ENCODE data around the gene NFYA. TPM values are rescaled to one million over a fixed set of nuclear protein-coding genes. Genes with fewer than 3 reads are reported as not detected.
A peak's percentile ranks its signal among the peaks of the same experiment; 100 is the strongest.

Gene NFYA
- total RNA-seq, 4 donors from 2014 or later, result 11.2 to 32.7 (median 16.0) TPM

GRCh38 chr6:41064841-41065240 lies 7.9 kb upstream of the NFYA start:
- Histone ChIP-seq H3K27me3 (no peaks in the 10 kb centered on the region), H3K4me1 (peaks cover 0 to 7% (median 0%) of the 10 kb centered on the region in 4 donors), H3K27ac (no peak overlapping the region), H3K36me3 (peaks cover 0 to 75% (median 0%) of the 10 kb centered on the region in 3 donors), H3K4me3 (no peak overlapping the region), H3K9me3 (no peaks in the 10 kb centered on the region)
- DNase-seq (ENCODE audit: low spot score in 2 of 2), result no peak
- no peak for TF ChIP-seq CTCF (IDR thresholded peaks at IDR 0.05)
- no peak for TF ChIP-seq EP300 (IDR thresholded peaks at IDR 0.05)
- TF ChIP-seq POLR2A (IDR thresholded peaks at IDR 0.05), result no peak
- WGBS, 2 donors, result 80 to 87% methylated on average over 5 of the region's 5 CpGs

GRCh38 chr6:41065550-41066026 lies 7.2 kb upstream of the NFYA start:
- no peaks in the 10 kb centered on the region for H3K9me3 ChIP-seq
- H3K4me3 ChIP-seq, result no peak overlapping the region
- TF ChIP-seq POLR2A (IDR thresholded peaks at IDR 0.05) (no peak), CTCF (IDR thresholded peaks at IDR 0.05) (no peak), EP300 (IDR thresholded peaks at IDR 0.05) (no peak)
- H3K27ac ChIP-seq, result no peak overlapping the region
- H3K4me1 ChIP-seq, result peaks cover 0 to 12% (median 1%) of the 10 kb centered on the region in 4 donors
- WGBS, 2 donors, result 91 to 95% methylated on average over 2 of the region's 2 CpGs
- H3K36me3 ChIP-seq, result peaks cover 0 to 79% (median 0%) of the 10 kb centered on the region in 3 donors
- H3K27me3 ChIP-seq, result no peaks in the 10 kb centered on the region
- no peak for DNase-seq (ENCODE audit: low spot score in 2 of 2)

DNA sequence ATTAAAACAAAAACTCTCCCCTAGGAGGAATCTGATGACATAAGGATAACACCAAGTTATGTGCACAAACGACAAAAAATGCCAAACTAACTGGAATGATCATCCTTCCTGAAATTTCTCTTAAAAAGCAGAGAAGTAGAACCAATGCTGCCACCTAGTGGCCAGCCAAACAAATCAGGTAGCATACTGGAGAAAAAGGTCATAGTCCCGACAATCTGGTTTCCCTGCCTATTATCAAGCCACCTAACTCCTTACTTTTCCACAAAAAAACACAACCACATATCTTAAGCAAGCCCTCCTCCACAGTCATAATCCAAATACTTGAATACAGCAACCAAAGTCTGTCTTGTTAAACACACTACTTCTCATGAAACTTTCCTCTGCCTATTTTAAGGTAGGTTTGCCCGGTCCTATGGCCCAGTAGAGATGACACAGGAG lies 5.9 kb upstream of the NFYA start:
- Histone ChIP-seq H3K4me3 (no peak overlapping the region), H3K9me3 (no peaks in the 10 kb centered on the region), H3K4me1 (peaks cover 0 to 20% (median 5%) of the 10 kb centered on the region in 4 donors), H3K27me3 (no peaks in the 10 kb centered on the region), H3K36me3 (peaks cover 0 to 71% (median 0%) of the 10 kb centered on the region in 3 donors), H3K27ac (no peak overlapping the region)
- TF ChIP-seq CTCF (IDR thresholded peaks at IDR 0.05) (peak; percentile 72 to 89 (median 75)), EP300 (IDR thresholded peaks at IDR 0.05) (no peak)
- 27 to 29% methylated on average over 3 of the region's 3 CpGs for WGBS, 2 donors
- peak; percentile 74 to 76 for DNase-seq (ENCODE audit: low spot score in 2 of 2)

- Histone ChIP-seq H3K27me3 (no peaks in the 10 kb centered on the region), H3K9me3 (no peaks in the 10 kb centered on the region), H3K4me3 (peak overlapping the region; percentile 81 to 97 (median 85)), H3K36me3 (peaks cover 0 to 29% (median 0%) of the 10 kb centered on the region in 3 donors), H3K27ac (peak overlapping the region; percentile 98 to 100 (median 100)), H3K4me1 (peaks cover 0 to 42% (median 23%) of the 10 kb centered on the region in 4 donors)
- no peak for DNase-seq (ENCODE audit: low spot score in 2 of 2)
- 0% methylated on average over 16 of the region's 16 CpGs for WGBS, 2 donors
- TF ChIP-seq POLR2A (IDR thresholded peaks at IDR 0.05), result no peak
- TF ChIP-seq CTCF (IDR thresholded peaks at IDR 0.05), result no peak
- no peak for TF ChIP-seq EP300 (IDR thresholded peaks at IDR 0.05)
Measured at GRCh38 chr6:41071501-41071922, 1.3 kb upstream of the NFYA start.

GRCh38 chr6:41071923-41072835 lies 595 bp upstream of the NFYA start, which contains the start of gene OARD1:
Gene OARD1 (minus strand): TSS chr6:41072356. CDS start chr6:41071634, 722 bp downstream.
- peak within 1 kb of the TSS; percentile 98 to 100 (median 100) for H3K27ac ChIP-seq
- WGBS, 2 donors, result 0 to 1% methylated on average over 21 to 53 of the region's 63 CpGs
- peak within 1 kb of the TSS; percentile 81 to 97 (median 85) for H3K4me3 ChIP-seq
- TF ChIP-seq EP300 (IDR thresholded peaks at IDR 0.05) (peak; percentile 84 to 90), POLR2A (IDR thresholded peaks at IDR 0.05) (peak; percentile 45 to 79), CTCF (IDR thresholded peaks at IDR 0.05) (peak in 3 of 5 experiments; percentile 4 to 10 (median 4))
- H3K36me3 ChIP-seq, result peaks cover 0 to 29% (median 0%) of the 10 kb centered on the region in 3 donors
- H3K4me1 ChIP-seq, result peaks cover 0 to 46% (median 23%) of the 10 kb centered on the region in 4 donors
- peak; percentile 97 to 98 for DNase-seq (ENCODE audit: low spot score in 2 of 2)
- H3K9me3 ChIP-seq, result no peaks in the 10 kb centered on the region
- H3K27me3 ChIP-seq, result no peaks in the 10 kb centered on the region

Data from tibial nerve (tissue), 4 donors.